ENCODE measurements around the gene BRAF.

DNA sequence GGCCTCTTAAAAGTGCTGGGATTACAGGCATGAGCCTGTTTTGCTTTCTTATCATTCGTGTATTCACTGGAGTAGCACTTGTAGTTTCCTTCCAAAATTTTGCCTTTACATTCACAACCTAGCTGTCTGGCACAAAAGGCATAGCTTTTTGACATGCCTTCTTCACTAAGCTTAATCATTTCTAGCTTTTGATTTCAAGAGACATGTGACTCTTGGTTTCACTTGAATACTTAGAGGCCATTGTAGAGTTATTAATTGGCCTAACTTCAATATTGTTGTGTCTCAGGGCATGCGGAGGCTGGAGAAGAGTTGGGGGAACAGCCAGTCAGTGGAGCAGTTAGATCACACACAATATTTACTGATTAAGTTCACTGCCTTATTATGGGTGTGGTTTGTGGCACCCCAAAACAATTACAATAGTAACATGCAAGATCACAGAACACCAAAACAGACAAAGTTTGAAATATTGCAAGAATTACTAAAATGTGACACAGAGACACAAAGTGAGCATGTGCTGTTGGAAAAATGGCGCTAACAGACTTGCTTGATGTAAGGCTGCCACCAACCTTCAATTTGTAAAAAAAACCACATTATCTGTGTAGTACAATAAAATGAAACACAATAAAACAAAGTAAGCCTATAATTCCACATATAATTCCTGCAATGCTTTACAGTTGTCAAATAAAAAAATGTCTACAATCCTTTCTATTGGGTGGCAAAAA is 43.1 kb downstream of the BRAF start:
- no peak for TF ChIP-seq POLR2AphosphoS5 (IDR thresholded peaks at IDR 0.05; ENCODE audit: low read depth, low read length)
- TF ChIP-seq POLR2A (IDR thresholded peaks at IDR 0.05; ENCODE audit: low read depth, low read length): no peak
- no peak for TF ChIP-seq TAF1 (IDR thresholded peaks at IDR 0.05; ENCODE audit: borderline replicate concordance, low read depth, low read length)
